Activated T-helper 1 cell treated with anti-CD3 and anti-CD28 coated beads, Interleukin-2, amount 50 U/mL, for 16 hours (primary cell): ENCODE data around the gene CIT.
"Not testable (repeated sequence)": the region's sequence is repeated elsewhere in the genome, so short reads cannot be mapped to it uniquely, and the experiment has no call there.

Source experiments
- DNase-seq, 2 donors: peaks; one replicate each; pipeline ENCODE4 v3.0.0-alpha.2; 2020; ENCODE audit warnings: low read depth in 1 of 2, low spot score in 1 of 2

Gene CIT

GRCh38 chr12:119659289-119659897, 217.7 kb downstream of the CIT start:
- no peak for DNase-seq

DNA sequence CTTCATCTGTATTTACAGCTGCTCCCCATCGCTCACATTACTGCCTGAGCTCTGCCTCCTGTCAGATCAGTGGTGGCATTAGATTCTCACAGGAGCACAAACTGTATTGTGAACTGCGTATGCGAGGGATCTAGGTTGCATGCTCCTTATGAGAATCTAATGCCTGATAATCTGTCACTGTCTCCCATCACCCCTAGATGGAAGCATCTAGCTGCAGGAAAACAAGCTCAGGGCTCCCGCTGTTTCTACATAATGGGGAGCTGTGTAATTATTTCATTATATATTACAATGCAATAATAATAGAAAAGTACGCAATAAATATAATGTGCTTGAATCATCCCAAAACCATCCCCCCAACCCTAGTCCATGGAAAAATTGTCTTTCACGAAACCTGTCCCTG, 219.0 kb downstream of the CIT start:
- not testable (repeated sequence) for DNase-seq

DNA sequence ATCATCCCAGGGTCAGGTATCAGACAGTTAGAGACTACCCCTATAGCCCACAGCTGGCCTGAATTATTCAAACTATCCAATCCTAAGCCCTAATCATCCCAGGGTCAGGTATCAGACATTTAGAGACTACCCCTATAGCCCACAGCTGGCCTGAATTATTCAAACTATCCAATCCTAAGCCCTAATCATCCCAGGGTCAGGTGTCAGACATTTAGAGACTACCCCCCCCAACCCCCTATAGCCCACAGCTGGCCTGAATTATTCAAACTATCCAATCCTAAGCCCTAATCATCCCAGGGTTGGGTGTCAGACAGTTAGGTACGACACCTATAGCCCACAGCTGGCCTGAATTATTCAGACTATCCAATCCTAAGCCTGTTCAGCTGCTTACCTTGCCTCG, 220.1 kb downstream of the CIT start:
- not testable (repeated sequence) for DNase-seq

GRCh38 chr12:119652665-119653064, 224.5 kb downstream of the CIT start:
- no peak for DNase-seq

- DNase-seq: no peak
Measured at GRCh38 chr12:119649202-119649808, 227.8 kb downstream of the CIT start.

DNA sequence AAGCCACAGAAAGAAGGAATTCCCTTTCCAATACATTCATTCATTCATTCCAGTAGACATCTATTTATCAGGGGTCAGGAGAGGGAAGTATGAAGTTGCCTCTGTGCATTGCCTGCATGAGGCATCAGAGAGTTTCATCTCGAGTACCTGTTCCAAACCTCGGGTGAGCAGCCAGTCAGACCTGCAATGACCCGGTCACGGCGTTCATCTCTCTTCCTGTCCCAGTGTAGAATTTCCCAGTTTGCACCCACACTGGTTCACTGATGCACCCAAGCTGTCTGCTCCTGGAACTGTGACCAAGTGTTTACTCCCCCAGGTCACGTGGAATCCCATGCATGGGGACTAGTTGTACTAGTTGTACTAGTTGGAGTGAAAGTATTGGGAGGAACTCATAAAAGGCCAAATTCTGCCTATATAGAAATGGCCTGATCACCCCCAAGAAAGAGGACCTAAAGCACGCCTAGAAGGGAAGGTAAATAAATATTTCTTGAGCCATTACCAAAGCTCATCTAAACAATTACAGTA, 231.5 kb downstream of the CIT start:
- no peak for DNase-seq

GRCh38 chr12:119644930-119645329, 232.2 kb downstream of the CIT start:
- no peak for DNase-seq

DNA sequence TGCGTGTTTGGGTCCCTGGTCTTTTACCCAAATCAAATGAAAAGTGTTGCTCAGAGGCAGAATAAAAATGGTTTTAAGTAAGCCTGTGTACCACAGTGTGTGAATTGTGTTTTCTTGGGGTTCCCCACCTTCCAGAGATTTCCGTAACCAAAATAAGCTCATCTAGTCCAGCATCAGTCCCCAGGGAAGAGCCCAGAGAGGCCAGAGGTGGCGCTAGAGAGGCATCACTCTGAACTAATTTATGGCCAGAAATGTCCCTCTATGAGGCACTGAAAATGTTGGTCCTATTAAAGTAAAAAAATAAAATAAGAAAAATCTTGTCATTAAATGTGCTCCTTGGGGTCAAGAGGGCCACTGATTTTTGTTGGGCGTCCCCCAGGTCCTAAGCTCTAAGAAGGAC, 234.1 kb downstream of the CIT start:
- DNase-seq: no peak
